Skin of body (tissue), 2 donors: ENCODE measurements around the gene ADIPOQ. TPM values are rescaled to one million over a fixed set of nuclear protein-coding genes. Genes with fewer than 3 reads are reported as not detected.
"Not testable (repeated sequence)": the region's sequence is repeated elsewhere in the genome, so short reads cannot be mapped to it uniquely, and the experiment has no call there.

Experiments
- DNase-seq: peaks from one replicate; lab custom pipeline; 2025; lab: John Stamatoyannopoulos, UW
- total RNA-seq: library from RNA; depleted of rRNA; stranded (reverse); fragments of >200 nt; gene quantifications from one replicate; pipeline ENCODE4 v1.2.3, GENCODE V29; 2014

ADIPOQ gene
- total RNA-seq, result 86.7 TPM

DNA sequence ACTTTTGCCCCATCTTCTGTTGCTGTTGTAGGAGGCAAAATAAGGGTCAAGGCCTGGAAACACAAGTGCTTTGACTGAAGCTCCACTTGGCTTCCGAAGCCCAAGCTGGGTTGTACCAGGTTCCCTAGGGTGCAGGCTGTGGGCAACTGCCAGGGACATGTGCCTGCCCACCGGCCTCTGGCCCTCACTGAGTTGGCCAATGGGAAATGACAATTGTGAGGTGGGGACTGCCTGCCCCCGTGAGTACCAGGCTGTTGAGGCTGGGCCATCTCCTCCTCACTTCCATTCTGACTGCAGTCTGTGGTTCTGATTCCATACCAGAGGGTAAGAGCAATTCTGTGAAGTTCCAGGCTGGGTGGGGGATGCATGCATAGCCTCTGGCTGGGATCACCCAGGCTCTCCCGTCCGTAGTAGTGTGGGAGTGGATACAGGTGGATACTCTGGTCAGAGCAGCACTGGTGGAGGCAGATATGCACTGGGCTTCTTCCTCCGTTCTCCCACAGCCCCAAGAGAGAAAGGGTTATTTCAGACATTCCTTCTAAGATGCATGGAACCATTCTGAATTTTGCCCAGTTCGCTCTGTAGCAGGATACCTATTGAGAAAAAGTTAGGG lies at the start of gene ADIPOQ:
ADIPOQ (plus strand) TSS at position 285 of the 613 bp plus-strand sequence. CDS start 10,349 bp downstream, outside the sequence.
- no peak for DNase-seq

DNA sequence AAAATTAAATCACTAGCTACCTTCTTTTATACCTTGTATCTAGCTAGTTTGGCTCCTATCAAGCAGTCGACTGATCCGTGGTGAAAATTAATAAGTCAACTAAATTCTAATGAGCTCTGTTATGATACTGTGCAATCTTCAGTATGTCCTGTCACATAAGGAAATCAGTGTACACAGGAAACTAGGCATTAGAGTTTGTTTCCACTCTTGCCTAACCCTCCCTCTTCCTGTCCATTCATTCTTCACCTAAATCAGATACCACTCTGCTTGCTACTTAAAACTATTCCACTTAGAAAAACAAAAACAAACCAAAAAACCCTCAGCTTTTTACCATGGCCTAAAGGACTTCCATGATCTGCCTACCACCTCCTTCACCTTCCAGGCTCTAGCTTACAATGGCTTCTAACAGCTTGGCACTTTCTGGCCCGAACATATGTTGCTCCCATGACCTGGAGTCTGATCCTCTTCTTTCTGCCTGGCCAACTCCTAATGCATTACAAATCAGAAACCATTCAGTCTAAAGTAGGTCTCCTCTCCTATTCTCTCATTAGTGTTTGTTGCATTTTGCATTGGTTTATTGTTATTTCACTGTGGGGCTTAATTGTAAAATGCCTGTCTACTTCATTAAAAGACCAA lies 44.2 kb upstream of the ADIPOQ start:
- DNase-seq, result no peak

DNA sequence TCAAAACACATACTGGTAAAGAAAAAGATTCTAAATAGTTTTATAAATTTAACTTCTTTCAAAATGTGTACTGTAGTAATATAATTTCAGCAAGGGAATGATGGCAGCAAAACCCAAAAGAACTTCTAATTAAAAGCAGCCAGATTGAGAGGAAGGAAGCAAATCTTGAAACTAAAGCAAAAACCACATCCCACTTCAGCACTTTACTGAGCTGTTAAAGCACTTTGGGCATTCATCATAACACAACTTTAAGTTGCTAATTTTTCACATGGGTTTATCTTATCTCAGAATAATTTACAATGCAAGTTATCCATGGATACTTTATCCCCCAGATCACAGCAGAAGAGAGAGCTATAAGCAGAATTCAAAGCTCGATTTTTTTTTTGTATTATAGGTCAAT lies 42.2 kb upstream of the ADIPOQ start:
- no peak for DNase-seq

DNA sequence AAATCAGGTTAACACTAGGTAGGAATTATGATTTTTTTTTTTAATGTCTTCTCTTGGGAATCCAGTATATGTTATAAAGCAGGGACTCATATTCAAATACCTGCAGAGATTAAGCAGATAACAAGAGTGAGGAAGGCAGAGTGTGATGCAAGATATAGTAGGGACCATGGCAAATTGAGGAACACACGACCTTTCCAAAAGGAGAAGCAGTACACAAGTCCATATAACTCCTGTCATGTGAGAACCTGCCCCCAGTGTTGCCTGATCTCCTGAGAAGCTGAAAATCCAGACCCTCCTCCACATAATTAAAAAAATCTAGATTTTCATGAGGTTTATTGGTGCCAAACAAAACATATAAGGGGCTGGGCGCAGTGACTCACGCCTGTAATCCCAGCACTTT lies 39.8 kb upstream of the ADIPOQ start:
- DNase-seq, result no peak

DNA sequence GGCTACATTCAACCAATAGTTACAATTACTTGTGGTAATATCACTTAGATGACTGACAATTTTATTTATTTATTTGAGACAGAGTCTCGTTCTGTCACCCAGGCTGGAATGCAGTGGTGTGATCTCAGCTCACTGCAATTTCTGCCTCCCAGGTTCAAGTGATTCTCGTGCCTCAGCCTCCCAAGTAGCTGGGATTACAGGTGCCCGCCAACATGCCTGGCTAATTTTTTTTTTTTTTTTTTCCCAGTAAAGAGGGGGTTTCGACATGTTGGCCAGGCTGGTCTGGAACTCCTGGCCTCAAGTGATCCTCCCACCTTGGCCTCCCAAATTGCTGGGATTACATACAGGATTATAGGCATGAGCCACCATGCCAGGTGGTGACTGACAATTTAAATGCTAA lies 39.1 kb upstream of the ADIPOQ start:
- not testable (repeated sequence) for DNase-seq

DNA sequence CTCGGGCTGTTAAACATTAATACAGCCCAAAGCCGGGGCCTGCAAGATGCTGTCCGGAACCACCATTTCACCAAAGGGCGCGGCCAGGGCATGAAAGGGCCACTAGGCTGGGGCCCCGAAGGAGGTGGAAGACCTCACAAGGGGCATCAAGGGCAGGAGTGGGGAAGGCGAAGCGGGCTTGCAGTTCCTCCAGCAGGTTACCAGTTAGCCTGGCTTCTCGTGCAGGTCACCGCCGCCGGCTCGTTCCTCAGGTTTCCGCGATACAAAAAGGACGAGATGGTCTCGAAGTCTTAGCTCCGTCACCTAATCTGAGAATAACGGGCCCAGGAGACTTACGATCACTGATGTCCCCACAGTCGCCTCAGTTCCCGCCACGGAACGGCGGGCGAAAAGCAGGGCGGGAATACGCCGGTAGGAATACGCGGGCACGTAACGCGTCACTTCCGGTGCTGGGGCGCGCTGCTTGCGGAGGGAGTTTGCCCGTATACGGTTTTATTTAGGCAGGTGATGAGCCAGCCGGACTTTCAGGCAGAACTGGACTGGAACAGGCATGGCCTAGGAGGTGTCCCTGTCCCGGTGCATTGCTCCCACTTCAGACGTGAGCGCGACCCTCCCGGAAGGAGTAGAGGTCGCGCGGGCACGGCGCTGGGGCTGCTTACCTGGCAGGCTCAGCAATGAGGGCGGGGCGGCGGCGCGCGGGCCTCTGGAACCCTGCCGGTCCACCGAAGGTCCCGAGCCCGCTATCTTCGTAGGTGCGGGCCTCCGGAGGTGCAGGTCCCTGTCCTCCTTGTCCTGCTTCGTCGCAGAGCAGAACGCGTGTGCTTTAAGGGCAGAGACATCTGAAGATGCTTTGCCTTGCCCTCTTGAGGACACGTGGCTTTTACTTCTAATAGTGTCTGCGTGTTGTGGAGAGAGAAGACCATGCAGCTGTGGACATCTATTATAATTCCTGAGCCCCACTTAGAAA lies 36.1 kb upstream of the ADIPOQ start, which contains the start of gene RFC4:
RFC4 (minus strand) TSS at position 394 of the 967 bp plus-strand sequence. CDS start 1,769 bp downstream, outside the sequence.
- DNase-seq, result peak; percentile 53

DNA sequence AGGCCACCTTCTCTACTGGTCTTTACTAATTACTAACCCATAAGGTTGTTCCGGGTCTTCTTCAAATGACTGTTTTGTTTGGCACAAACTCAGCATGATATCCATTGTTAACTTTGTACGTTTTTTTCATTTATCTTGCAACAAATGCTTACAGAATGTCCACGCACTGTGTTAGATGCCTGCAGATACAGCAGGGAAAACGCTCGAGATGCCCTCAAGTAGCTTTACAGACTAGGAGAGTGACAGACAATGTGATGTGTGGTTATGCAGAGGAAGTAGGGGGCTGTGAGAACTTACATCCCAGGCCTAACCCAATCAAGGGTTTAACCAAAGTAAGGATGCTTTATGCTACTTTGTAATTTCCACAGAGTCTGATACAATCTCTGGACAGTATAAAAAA lies 35.3 kb upstream of the ADIPOQ start:
- no peak for DNase-seq

DNA sequence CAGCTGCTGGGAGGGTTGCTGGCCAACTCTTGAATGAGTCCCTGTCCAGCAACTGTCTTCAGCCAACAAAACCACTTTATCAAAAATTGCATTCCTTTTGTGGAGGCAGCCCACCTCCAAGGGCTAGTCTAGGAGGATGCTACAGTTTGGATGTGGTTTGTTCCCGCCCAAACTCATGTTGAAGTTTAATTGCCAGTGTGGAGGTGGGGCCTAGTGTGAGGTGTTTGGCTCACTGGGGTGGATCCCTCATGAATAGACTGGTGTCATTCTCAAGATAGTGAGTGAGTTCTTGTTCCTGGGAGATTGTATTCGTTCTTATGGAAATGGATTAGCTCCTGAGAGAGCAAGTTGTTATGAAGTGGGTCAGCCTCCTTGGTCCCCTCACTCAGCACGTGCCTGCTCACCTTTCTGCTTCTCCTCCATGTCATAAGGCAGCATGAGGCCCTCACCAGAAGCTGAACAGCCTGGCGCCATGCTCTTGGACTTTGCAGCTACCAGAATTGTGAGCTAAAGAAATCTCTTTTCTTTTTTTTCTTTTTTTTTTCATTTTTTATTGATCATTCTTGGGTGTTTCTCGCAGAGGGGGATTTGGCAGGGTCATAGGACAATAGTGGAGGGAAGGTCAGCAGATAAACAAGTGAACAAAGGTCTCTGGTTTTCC lies 32.0 kb upstream of the ADIPOQ start:
- no peak for DNase-seq

DNA sequence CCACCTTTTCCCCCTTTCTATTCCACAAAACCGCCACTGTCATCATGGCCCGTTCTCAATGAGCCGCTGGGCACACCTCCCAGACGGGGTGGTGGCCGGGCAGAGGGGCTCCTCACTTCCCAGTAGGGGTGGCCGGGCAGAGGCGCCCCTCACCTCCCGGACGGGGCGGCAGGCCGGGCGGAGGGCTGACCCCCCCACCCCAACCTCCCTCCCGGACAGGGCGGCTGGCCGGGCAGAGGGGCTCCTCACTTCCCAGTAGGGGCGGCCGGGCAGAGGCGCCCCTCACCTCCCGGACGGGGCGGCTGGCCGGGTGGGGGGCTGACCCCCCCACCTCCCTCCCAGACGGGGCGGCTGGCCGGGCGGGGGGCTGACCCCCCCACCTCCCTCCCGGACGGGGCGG lies 31.2 kb upstream of the ADIPOQ start:
- not testable (repeated sequence) for DNase-seq

DNA sequence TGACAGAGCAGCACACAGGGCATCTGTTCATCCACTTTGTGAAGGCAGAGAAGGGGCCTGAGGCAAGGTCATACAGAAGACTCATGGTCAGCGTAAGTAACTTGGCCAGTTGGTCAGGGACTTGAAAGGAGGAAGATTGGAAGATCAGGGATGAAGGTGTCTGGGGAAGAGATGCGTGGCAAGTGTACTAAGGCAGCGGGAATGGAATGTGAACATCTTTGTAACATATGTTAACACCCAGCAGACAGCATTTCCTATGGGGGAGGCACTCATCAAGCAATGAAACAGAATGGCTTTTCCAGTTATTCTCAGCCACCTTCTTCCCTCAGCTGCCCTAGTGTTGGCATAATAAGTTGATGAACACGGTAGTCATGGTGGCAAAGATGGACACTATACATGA lies 28.4 kb upstream of the ADIPOQ start:
- DNase-seq, result peak; percentile 22

DNA sequence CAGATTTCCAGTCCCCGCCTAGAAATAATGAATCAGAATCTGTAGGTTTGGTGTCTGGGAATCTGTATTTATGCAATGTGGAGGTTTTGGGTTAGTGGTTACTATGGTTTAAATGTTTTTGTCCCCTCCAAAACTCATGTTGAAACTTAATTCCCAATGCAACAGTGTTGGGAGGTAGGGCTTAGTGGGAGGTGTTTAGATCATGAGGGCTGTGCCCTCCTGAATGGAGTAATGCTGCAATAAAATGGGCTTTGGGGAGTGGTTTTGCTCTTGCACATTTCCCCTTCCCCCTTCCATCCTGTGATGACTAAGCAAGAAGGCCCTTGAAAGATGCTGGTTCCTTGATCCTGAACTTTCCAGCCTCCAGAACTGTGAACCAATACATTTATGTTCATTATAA lies 27.1 kb upstream of the ADIPOQ start:
- DNase-seq, result no peak

DNA sequence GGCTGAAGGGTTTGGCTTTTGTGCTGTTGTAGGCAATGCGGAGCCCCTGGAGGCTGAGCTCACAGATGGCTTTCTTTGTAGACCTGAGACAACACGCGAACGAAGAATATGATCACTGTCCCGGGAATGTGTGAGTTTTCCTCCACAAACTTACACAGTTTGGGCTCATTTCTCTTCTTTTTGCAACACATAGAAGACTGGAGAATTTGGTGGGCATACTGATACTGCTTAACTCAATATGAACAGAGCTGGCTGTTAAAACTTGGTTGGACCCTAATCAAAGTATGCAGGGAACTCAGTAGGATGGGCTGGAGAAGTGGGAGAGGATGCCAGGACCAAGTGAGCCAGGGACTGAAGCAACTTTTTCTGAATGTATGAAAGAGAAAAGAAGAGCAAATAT lies 24.0 kb upstream of the ADIPOQ start:
- DNase-seq, result no peak

DNA sequence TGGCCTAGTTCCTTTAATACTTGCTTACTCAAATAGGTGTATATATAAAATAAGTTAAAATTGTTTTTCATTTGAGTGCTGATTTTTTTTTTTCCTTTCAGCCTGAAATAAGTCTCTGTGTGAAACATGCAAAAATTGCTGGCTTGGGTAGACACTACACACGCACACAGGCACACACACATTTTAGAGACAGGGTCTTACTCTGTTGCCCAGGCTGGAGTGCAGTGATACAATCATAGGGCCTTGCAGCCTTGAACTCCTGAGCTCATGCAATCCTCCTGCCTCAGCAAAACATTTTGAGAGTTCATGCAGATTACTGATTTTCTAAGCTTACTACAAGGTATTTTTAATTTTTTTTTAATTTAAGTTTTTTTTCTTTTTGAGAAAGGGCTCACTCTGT lies 23.6 kb upstream of the ADIPOQ start:
- no peak for DNase-seq

DNA sequence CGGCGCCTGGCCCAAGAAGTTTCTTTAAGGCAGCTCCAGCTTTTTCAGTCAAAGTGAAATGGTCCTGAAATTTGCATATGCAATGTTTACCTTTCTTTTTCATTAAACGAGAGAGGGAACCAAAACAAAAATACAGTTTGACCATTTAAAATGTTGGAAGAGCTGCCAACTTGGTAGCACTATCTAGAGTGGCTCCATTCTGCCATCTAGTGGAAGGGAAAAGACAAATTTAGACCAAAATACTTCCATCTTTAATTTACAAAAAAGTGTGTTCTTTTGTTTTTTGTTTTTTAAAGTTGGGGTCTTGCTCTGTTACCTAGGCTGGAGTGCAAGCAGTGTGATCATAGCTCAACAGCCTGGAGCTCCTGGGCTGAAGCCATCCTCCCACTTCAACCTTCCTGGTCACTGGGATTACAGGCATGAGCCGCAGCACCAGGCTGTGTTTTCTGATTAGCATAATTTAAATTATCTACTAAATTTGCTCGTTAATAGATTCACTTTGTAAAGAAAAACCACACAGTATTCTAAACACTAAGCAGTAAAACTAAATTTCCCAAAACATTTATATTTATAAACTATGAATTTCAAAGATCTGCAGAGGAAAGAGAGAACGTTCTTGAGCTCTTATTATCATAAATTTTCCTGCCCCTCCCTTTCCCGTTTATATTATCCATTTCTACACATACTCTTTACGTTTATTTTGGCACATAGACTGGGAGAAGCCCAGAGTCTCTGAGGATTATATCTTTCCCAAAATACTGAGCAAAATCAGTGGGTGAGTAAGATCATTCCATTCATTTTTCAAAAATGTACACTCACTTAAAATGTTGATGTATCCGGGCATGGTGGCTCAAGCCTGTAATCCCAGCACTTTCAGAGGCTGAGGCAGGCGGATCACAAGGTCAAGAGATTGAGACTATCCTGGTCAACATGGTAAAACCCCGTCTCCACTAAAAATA lies 20.8 kb upstream of the ADIPOQ start:
- no peak for DNase-seq

DNA sequence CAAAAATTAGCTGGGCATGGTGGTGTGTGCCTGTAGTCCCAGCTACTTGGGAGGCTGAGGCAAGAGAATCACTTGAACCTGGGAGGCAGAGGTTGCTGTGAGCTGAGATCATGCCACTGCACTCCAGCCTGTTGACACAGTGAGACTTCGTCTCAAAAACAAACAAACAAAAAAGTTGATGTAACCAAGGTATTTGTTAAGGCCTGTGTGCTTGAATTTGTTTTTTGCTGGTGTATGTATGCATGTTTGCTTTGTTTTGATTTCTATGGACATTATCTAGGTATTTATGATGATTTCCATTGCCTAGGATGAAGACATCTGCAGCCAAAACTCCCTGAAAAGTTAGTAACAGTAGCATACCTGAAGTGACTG lies 20.1 kb upstream of the ADIPOQ start:
- DNase-seq, result not testable (repeated sequence)

DNA sequence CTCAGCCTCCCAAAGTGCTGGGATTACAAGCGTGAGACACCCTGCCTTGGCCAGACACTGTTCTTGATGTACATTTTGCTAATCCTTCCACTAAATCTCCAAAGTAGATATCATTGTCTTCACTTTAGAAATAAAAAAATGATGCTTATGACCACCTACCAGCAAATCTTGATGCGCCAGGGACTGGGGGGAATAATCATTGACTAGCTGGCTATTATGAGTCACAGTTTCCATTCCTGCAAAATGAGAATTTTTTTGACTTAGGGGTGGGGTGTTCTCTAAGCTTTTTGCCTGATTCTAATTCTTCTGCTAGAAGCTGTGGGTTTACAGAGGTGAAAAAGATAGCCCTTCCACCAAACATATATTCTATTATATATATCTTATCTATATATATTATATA lies 19.1 kb upstream of the ADIPOQ start:
- DNase-seq, result no peak

DNA sequence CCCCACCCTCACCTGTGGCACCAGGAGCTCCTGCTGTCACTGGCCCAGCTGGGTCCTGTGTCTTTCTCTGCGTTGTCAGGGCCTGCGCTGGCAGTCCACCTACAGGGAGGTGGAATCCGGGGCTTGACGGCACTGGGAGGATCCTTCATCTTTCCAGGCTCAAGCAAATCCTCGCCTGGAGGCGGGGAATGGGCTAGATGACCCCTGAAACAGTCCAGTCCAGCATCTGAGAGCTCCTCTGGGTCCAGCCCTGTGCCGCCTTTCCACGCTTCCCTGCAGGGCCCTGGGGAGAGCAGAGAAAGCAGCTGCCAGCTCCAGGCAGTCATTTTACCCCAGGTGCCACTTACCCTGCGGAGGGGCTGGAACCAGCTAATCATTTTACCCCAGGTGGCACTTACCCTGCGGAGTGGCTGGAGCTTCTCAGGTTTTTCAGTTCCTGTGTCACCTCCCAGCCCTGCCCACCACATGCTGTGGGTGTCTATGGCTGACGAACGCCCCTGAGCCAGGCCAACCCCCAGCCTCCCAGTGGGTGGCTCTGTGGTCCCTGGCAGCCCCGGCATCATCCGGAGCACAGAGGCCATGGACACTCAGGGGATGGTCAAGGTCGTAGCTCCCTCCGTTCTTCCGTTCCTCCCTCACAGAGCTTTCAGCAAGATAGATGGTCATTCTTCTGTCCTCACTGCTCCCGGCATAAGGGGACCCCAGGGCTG lies 17.9 kb upstream of the ADIPOQ start:
- no peak for DNase-seq

DNA sequence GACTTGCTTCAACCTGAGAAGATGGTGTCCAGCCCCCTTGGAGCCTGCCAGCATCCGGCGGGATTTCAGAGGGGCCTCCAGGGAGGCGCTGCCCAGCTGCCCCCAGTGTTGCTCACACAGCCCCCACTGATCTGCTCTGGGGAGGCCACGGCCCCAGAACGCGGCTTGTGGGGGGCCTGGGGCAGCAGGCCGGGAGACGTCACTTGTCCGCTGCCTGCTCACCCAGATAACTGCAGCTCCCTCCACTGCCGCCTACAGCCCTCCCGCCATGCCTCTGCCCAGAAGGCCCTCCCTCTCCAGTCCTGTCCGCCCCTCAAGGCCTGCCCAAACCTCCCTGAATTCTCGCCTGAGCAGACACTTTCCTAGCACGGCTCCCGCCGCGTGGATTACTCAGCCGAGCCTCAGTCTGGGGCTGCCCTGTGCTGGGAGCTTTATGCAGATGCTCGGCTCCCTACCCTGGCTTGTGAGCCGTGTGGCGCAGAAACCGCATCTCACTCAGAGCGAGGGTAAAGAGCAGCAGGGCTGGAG lies 17.2 kb upstream of the ADIPOQ start:
- DNase-seq, result no peak

DNA sequence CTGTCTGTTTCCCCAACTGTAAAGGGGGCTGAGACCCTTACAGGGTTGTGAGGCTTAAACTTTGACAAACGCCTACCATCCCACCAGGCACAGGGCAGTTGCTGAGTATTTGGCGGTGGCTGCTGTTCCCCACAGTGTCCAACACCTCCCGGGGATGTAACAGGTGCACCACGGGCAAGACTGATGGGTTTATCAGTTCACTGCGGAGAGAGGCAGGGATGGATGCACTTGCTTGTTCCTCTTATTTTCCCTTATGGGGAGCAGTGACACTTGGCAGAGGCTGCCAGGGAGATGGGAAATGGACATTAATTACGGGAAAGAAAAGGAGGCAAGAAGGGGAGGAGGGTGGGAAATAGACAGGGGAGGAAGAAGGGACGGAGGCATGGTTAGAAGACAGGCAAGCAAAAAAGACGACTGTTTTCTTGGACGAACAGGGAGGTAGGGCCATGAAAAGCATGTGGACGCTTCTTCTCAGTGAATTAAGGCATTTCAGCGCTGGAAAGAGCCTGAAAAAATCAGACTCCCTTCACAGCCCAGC lies 16.6 kb upstream of the ADIPOQ start:
- DNase-seq, result no peak
